ENCODE results near the gene S100G.

S100G gene

DNA sequence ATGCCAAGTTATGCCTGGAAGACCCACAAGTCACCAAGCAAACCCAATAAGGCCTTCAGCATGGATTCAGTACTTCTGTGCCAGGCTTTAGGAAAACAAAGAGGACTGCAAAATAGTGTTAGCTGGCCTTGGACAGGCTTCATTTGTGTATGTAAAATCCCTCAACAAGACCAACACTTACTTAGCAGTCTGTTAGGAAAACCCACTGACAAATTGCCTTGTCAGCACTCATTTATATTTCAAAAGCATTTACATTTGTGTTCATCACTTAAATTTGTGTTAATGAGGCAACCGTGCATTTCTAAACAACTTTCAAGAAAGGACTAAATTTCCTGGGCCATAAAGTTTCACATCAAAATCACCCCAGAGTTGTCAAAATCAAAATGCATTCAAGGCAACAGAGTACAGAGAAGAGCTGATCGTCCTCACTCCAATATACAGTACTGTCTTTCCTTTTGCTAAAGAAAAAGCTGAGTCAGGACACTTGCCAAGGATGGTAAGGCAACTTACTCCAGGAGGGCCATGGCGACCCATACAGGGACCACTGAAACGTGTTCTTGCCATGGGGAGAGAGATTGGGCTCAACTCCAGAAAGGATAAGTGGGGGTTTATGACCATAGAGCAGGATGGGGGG, 1.6 kb downstream of the S100G start:
- DNase-seq = no peak

DNA sequence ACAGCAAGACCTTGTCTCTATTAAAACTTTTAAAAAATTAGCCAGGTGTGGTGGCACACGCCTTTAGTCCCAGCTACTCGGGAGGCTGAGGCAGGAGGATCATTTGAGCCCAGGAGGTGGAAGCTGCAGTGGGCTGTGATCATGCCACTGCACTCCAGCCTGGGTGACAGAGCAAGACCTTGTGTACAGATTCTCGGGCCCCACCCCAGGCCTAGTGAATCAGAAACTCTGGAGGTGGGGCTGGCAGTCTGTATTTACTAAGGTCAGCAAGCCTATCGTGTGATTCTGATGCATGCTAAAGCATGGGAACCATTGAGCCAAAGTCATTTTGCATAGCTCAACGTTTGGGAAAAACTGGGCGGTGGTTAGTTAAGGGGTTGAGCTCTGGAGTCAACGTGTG, 3.5 kb downstream of the S100G start:
- no peak for DNase-seq

DNA sequence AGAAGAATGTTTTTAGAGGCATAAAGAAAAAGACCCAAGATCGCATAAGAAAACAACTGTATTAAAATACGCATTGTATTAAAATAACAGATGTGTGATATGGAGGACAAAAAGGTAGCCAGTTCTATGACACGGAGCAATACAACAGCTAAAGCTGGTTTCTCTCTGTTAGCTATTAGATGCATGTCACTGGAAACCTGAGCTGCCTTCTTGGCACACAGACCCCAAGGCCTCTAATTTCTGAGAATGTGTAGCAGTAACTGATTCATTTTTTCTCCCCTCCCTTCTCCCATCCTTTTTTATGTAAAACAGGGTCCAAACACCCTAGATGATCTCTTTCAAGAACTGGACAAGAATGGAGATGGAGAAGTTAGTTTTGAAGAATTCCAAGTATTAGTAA, 4.1 kb downstream of the S100G start:
- DNase-seq = no peak

DNA sequence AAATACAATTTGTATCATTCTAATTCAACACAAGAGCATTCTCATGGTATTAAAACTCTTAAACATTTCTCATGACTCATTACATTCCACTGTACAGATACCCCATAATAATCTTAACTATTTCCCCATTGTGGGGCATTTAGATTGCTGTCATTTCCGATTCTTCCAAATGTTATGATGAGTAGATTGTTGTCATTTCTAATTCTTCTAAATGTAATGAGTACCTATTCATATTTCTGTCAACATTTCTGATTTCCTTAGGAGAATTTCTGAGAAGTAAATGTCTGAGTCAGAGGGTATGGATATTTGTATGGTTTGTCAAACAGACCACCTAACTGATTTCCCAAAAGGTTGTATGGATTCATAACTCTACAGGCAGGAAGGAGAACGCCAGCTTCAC, 8.3 kb downstream of the S100G start:
- DNase-seq = no peak

DNA sequence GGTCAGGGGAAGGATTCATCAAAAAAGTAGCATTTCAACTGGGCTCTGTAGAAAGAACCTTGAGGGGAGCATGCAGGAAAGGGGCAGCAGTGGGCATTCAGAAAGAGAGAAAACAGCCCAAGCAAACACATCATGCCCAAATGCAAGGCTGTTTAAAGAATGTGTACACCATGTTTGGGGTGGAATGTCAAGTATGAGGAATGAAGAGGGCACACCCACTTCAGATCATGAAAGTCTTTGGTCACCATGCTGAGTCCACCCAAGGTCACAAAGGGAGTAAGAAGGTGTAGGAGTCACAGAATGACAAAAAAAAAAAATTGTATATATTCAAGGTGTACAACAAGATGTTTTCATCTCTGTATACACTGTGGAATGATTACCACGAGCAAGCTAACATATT, 9.4 kb downstream of the S100G start:
- no peak for DNase-seq

DNA sequence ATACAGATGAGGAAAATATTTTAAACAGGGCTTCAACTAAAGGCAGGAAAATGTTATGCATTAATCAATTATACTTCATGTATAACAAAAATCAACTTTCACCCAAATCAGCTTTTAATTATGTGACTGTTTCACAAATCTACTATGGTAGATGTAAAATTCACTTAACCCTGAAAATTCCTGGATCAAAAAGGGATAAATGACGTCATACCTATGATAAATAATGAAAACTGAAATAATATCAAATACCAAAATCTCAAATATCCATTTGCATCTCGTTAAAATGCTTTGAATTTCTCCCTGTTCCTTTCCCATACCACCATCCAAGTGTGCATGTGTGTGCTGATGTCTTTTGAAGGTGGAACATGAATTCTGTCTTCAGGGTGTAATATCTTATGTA, 11.5 kb downstream of the S100G start:
- no peak for DNase-seq

DNA sequence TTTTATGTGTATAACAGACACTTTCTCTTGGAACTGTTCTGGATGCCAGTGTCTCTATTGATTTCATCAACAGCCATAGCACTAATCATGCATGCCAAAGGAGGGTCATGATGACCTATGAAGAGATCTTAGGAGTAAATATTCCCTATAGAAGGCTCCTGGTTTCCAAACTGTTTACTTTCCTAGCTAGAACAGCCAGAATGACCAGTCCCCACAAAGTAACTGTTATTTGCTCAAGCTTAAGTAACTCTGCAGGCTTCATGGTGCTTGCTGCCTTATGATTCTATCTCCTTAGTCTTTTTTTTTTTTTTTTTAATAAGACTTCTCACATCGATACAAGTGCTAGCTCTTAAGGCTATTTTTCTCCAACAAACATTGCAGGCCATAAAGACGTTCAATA, 12.4 kb downstream of the S100G start:
- DNase-seq = peak in 1 of 3 experiments; percentile 51

DNA sequence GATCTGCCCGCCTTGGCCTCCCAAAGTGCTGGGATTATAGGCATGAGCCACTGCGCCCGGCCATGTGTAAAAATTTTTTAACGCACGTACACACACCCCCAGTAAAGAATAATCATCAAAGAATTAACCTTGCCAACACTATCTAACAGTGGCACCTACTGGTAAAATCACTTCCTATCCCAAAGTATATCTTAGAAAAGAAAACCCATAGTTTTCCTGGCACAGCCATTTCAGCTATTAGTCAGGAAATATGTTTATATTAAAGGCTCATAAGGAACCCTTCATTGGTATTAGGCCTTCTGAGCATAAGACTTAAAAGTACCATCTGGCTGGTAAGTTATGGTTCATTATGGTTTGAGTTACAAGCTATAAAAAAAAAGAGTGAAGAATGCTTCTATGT, 14.1 kb downstream of the S100G start:
- peak in 1 of 3 experiments; percentile 19 for DNase-seq

DNA sequence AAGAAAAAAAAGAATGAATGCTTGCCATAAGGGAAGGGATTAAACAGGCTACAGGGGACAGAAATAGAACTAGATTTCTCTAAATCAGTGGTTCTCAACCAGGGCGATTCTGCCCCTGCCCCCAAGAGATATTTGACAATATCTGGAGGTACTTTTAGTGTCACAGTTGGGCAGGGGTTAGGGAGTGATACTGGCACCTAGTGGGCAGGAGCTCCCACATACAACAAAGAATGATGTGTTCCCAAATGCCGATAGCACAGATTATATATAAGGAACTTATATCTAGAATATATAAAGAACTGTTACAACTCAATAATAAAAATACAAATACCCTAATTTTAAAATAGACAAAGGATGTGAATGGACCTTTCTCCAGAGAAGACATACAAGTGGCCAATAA, 14.7 kb downstream of the S100G start:
- peak in 1 of 3 experiments; percentile 18 for DNase-seq

DNA sequence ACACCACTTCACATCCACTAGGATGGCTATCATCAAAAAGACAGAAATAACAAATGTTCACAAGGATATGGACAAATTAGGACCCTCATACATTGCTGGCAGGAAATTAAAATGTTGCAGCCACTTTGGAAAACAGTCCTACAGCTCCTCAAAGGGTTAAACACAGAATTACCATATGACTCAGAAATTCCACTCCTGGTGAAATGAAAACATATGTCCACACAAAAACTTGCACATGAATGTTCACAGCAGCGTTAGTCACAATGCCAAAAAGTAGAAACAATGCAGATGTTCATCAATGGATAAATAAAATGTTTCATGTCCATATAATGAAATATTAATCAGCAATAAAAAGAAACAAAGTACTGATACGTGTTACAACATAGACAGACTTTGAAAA, 15.1 kb downstream of the S100G start:
- no peak for DNase-seq

DNA sequence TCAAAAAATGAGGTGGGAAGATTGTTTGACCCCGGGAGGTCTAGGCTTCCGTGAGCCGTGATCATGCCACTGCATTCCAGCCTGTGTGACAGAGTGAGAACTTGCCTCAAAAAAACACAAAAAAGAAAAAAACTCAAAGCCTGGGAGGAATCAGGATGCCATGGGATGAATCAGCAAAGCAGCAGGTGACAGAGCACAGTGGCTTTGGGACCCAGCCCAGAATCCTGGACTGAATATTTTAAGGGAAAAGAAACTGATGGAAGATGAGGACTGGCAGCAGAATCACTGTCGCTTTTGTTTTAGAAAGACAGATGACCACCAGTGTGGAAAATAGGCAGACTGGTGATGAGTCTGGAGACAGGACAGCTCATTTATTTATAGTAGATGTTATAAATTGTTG, 16.6 kb downstream of the S100G start:
- no peak for DNase-seq

DNA sequence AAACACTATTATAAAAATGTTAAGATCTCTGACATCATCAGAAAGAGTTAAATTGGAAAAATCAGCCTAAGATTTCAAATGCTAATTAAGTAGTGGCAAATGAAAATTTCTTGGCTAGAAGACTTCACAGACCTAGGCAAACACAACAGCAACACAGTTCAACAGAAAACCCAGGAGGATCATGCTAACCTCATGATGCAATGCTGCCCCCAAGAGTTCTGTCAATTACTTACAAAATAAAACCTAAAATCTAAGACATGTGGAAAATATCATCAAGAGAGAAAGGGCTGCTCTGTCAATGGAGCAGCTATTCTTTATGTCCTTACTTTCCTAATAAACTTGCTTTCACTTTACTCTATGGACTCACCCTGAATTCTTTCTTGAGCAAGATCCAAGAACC, 21.0 kb downstream of the S100G start:
- DNase-seq = peak in 2 of 3 experiments; percentile 40 to 79

DNA sequence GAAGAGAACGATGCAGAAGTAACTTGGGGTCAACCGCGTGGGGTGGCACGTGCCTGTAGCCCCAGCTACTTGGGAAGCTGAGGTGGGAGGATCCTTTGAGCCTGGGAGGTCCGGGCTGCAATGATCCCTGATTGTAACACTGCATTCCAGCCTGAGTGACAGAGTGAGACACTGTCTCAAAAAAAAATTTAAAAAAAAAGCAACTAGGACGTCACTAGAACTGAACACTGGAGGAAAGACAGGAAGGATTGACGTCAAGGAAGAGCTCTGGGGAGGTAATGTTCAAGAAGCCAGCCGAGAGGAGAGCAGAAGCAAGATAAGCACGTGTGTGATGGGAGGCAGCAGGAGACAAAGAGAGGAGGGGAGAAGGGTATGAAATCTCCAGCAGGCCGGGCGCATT, 28.7 kb downstream of the S100G start:
- no peak for DNase-seq

DNA sequence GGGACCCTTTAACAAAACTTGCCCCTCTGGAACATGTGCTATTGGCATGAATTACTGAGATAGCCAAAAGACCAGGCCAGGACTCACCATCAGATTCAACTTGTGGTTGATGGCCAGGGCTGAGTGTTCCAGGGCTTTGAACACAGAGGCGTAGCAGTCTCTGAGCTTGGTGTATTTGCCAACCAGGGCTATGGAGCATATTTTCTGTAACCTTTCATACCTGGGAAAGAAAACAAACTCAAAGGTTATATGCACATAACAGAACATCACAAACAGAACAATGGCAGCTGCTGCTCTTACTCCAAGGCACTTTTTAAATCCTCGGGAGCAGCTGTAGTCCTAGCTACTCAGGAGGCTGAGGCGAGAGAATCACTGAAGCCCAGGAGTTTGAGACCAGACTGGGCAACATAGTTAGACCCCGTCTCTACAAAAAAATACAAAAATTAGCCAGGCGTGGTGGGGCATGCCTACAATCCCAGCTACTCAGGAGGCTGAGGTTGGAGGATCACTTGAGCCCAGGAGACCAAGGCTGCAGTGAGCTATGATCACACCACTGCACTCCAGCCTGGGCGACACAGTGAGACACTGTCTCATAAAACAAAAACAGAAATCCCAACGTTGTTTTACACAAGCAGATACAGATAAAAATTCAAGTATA, 33.2 kb downstream of the S100G start:
- DNase-seq = no peak

DNA sequence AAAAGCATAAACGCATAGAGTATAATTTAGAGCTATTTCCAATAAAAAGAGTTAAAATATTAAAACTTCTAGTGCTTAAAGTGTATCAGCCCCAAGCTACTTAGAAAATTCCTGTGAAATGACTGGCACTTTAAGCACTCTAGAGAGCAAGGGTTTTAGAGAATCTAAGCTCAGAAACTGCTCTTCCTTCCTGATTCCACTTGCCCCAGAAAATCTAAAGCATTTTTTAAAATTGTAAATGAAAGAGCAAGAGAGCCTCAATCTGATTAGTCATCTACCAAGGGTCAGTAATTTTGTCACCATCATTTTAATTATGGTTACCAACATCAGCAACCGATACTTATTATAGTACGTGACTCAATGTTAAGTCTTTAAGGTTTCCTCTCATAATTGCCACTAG, 37.6 kb downstream of the S100G start:
- no peak for DNase-seq

DNA sequence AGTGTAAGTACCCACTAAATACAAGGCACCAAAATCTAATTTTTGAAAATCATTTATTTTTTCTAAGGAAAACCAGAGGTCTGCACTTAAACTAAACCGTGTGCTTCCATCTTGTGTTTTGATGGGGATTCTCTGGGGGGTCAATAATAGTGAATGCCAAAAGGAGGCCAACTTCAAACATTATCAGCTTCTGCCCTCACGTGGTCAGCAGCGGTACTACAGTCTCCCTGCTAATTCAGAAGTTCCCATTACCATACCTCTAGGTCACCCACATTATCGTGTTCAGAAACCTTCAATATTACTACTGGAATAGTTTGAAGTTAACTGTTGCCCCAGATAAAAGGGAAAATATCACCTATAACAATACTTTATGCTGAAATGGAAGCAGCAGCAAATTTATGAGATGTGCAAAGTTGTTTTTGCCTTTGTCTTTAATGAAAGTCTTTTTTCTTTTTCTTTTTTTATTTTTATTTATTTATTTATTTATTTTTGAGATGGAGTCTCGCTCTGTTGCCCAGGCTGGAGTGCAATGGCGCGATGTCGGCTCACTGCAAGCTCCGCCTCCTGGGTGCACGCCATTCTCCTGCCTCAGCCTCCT, 45.2 kb downstream of the S100G start:
- DNase-seq = peak; percentile 55 to 83 (median 64)

DNA sequence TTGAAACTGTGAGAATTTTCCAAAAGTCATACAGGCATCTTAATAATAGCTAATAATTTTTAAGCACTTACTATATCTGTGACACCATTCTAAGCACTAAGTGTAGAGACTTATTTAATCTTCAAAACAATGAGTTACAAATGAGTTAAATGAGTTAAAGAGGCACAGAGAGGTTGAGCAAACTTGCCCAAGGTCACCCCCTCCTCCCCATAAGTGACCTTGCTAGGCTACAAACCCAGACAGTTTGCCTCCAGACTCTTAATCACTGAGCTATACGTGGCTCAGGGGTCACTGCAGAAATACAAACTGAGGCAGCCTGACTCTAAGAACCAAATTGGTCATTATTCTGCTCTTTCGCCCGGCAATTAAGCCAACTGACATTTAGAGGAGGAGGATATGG, 47.0 kb downstream of the S100G start:
- no peak for DNase-seq

DNA sequence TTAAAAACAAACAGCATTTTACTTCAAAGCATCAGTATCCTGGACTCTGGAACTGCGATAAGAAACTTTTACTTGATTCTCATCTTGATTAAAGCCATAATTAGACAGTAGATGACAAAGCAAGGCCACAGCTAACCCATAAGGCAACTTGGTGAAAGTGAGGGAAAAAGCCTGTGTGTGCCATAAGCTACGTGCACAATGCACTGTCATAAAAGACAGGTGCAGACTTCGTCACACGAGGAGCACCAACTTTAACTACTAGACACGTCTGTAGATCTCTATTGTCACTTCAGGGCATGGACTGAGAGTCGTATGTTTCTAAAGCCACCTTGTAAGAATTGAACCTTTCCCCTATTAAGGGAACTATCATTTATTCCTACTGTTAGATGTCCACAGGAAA, 49.4 kb downstream of the S100G start:
- peak in 1 of 3 experiments; percentile 9 for DNase-seq

DNA sequence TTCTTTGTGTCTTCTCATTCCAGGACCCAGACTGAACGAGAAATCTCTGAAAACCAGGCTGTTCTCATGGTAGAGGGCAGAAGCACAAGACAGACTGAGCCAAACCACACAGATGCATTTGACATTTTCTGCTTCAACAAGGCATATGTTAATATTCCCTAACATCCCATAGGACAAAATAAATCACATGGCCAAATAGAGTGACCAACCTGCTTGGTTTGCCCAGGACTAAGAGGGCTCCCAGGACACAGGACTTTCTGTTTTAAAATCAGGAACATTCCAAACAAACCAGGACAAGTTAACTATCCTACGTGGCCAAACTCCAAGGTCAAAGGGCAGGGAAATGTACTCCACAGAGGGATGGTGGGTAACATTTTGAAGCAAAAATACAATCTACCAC, 50.8 kb downstream of the S100G start:
- DNase-seq = no peak

DNA sequence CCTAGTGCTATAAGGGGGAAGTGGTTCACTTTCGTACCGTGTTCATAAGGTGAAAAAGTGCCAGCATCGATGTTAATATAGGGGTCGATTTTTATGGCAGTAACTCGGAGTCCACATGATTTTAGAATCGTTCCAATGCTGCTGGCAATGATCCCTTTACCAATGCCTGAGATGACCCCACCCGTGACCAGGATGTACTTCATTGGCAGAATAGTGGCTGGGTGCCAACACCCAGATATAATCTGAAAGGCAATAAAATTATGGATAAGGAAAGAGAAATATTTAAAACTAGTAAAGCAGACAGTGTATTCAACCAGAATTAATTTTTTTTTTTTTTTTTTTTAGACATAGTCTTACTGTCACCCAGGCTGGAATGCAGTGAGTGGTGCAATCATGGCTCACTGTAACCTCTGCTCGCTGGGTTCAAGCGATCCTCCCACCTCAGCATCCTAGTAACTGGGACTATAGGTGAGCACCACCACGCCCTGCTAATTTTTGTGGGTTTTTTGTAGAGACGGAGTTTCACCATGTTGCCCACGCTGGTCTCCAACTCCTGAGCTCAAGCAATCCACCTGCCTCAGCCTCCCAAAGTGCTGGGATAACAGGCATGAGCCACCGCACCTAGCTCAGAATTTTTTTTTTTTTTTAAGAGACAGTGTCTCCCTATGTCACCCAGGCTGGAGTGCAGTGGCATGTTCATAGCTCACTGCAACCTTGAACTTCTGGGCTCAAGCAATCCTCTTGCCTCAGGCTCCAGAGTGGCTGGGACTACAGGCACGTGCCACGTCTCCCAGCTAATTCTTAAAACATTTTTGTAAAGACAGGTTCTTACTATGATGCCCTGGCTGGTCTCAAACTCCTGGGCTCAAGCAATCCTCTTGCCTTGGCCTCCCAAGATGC, 53.0 kb downstream of the S100G start:
- no peak for DNase-seq

Data from NCI-H1417 (cell line).